Stimulated activated CD4-positive, alpha-beta T cell treated with anti-CD3 and anti-CD28 coated beads, Interleukin-1b, Interleukin-23, amount 100 ng/mL, for 4 hours (primary cell): ENCODE results near the gene DIAPH1.

ENCODE experiments used
- DNase-seq, 2 donors: peaks; one replicate each; pipeline ENCODE4 v3.0.0-alpha.2; 2020; ENCODE audit warnings: low read depth in 2 of 2

DIAPH1 gene

GRCh38 chr5:141506381-141507155 lies 112.2 kb downstream of the DIAPH1 start:
- DNase-seq: no peak

- DNase-seq: no peak
Measured at GRCh38 chr5:141504216-141504615, 114.6 kb downstream of the DIAPH1 start.

GRCh38 chr5:141503681-141504080 lies 115.1 kb downstream of the DIAPH1 start:
- DNase-seq: no peak

- no peak for DNase-seq
Measured at GRCh38 chr5:141501761-141502160, 117.0 kb downstream of the DIAPH1 start.

- DNase-seq: no peak
Measured at GRCh38 chr5:141496038-141496437, 122.8 kb downstream of the DIAPH1 start.

GRCh38 chr5:141495453-141495811 lies 123.4 kb downstream of the DIAPH1 start:
- DNase-seq: no peak

- no peak for DNase-seq
Measured at GRCh38 chr5:141494761-141495452, 123.9 kb downstream of the DIAPH1 start.

- no peak for DNase-seq
Measured at GRCh38 chr5:141493500-141494422, 125.0 kb downstream of the DIAPH1 start.

- DNase-seq: no peak
Measured at GRCh38 chr5:141492168-141492885, 126.5 kb downstream of the DIAPH1 start.

GRCh38 chr5:141491323-141492167 lies 127.3 kb downstream of the DIAPH1 start:
- no peak for DNase-seq

- DNase-seq: no peak
Measured at GRCh38 chr5:141490771-141491170, 128.0 kb downstream of the DIAPH1 start.

- DNase-seq: no peak
Measured at GRCh38 chr5:141490271-141490670, 128.5 kb downstream of the DIAPH1 start.

- no peak for DNase-seq
Measured at GRCh38 chr5:141489841-141490240, 129.0 kb downstream of the DIAPH1 start.

- no peak for DNase-seq
Measured at GRCh38 chr5:141488591-141489561, 129.9 kb downstream of the DIAPH1 start, which contains the start of gene PCDHGC5. PCDHGC5 (plus strand) TSS chr5:141489081; CDS start chr5:141489241, 160 bp downstream.

GRCh38 chr5:141487131-141487530 lies 131.7 kb downstream of the DIAPH1 start:
- DNase-seq: no peak

- DNase-seq: no peak
Measured at GRCh38 chr5:141486091-141486490, 132.7 kb downstream of the DIAPH1 start.

- DNase-seq: no peak
Measured at GRCh38 chr5:141485321-141486055, 133.3 kb downstream of the DIAPH1 start.

GRCh38 chr5:141484641-141485311 lies 134.0 kb downstream of the DIAPH1 start, which contains the start of gene PCDHGC4:
PCDHGC4 (plus strand) TSS chr5:141485030; CDS start chr5:141485174, 144 bp downstream.
- no peak for DNase-seq
